ENCODE data around the gene SLC10A2. TPM values are rescaled to one million over a fixed set of nuclear protein-coding genes. Genes with fewer than 3 reads are reported as not detected.

Gene SLC10A2
- total and polyA plus RNA-seq, 2 of the 4 experiments (the other 2 are of a cell fraction): not detected

- Histone ChIP-seq H4K5ac (ENCODE audit: low read depth, low read length) (no peak overlapping the region), H2AFZ (replicated peaks; ENCODE audit: low read length, poor library complexity) (no peak overlapping the region), H3K18ac (ENCODE audit: low read depth, low read length) (no peak overlapping the region), H4K20me1 (ENCODE audit: insufficient read depth, low read length) (no peaks in the 10 kb centered on the region), H3K4me1 (ENCODE audit: control insufficient read depth, insufficient read depth, low read length) (no peaks in the 10 kb centered on the region), H2BK15ac (ENCODE audit: low read depth, low read length) (no peak overlapping the region), H3K4me2 (ENCODE audit: low read depth, low read length) (no peak overlapping the region), H3K4me3 (ENCODE audit: insufficient read depth, low read depth, low read length) (no peak overlapping the region), H2BK120ac (ENCODE audit: low read depth, low read length) (no peak overlapping the region), H3K14ac (replicated peaks; ENCODE audit: low read depth, low read length) (no peak overlapping the region), H3K4ac (ENCODE audit: low read depth, low read length) (no peak overlapping the region), H3K56ac (ENCODE audit: extremely low read depth, insufficient read depth, low read length) (no peak overlapping the region), H2AK5ac (ENCODE audit: low read depth, low read length) (no peak overlapping the region), H3K27ac (ENCODE audit: insufficient read depth, low read length) (no peak overlapping the region), H3K36me3 (ENCODE audit: control insufficient read depth, insufficient read depth, low read length) (no peaks in the 10 kb centered on the region), H3K79me1 (ENCODE audit: low read depth in 1 of 2, low read length in 2 of 2) (no peaks in the 10 kb centered on the region), H3K9me1 (ENCODE audit: insufficient read depth, low read length) (no peaks in the 10 kb centered on the region), H2BK5ac (ENCODE audit: low read depth, low read length, poor library complexity, severe bottlenecking) (no peak overlapping the region), H3K9me3 (ENCODE audit: control insufficient read depth, insufficient read depth, low read length) (peaks cover 19% of the 10 kb centered on the region), H4K8ac (ENCODE audit: low read depth in 2 of 2, low read length in 2 of 2) (no peak overlapping the region), H2AK9ac (replicated peaks; ENCODE audit: low read depth, low read length, poor library complexity) (no peak overlapping the region), H3K9ac (ENCODE audit: low read depth, low read length) (no peak overlapping the region), H2BK20ac (ENCODE audit: low read depth, low read length) (no peak overlapping the region), H4K91ac (ENCODE audit: insufficient read depth, low read depth, low read length) (no peak overlapping the region), H3K27me3 (ENCODE audit: control insufficient read depth, insufficient read depth, low read length) (no peaks in the 10 kb centered on the region), H3K23ac (ENCODE audit: low read depth, low read length) (no peak overlapping the region)
- dilution Hi-C loops (cut with HindIII; ENCODE audit: low sequenced_read_pairs, unreplicated experiment): no loop called here
- BruUV-seq (replicated peaks): no TSS peak
- intact Hi-C loops (cut with micrococcal nuclease): no loop called here
- TF ChIP-seq MAFK (IDR thresholded peaks at IDR 0.05; ENCODE audit: low read depth, low read length) (no peak), MAZ (IDR thresholded peaks at IDR 0.05; ENCODE audit: borderline replicate concordance, low read depth, low read length) (no peak), SMC3 (IDR thresholded peaks at IDR 0.05; ENCODE audit: low read depth, low read length) (no peak), MXI1 (IDR thresholded peaks at IDR 0.05; ENCODE audit: borderline replicate concordance, low read depth, low read length) (no peak), RCOR1 (IDR thresholded peaks at IDR 0.05; ENCODE audit: insufficient replicate concordance, low read length) (no peak), USF2 (IDR thresholded peaks at IDR 0.05; ENCODE audit: low read depth, low read length) (no peak), CTCF (conservative IDR thresholded peaks at IDR 0.05; ENCODE audit: low read depth, low read length) (no peak), CEBPB (IDR thresholded peaks at IDR 0.05; ENCODE audit: low read depth, low read length) (no peak), CHD1 (IDR thresholded peaks at IDR 0.05; ENCODE audit: low read depth, low read length) (no peak), FOS (IDR thresholded peaks at IDR 0.05; ENCODE audit: low read depth, low read length) (no peak), NFE2L2 (IDR thresholded peaks at IDR 0.05; ENCODE audit: low read depth, low read length) (no peak), POLR2A (IDR thresholded peaks at IDR 0.05; ENCODE audit: low read depth, low read length) (no peak), RAD21 (IDR thresholded peaks at IDR 0.05; ENCODE audit: low read length) (no peak), BHLHE40 (IDR thresholded peaks at IDR 0.05; ENCODE audit: low read depth, low read length) (no peak), ELK1 (IDR thresholded peaks at IDR 0.05; ENCODE audit: borderline replicate concordance, low read depth, low read length) (no peak), RFX5 (IDR thresholded peaks at IDR 0.05; ENCODE audit: low read depth, low read length) (no peak)
- DNase-seq: no peak
- in situ Hi-C loops (cut with MboI; ENCODE audit: low sequenced_read_pairs): no loop called here
- 10% methylated on average over 2 of the region's 7 CpGs; no CpG with 5 or more reads in 1 of the 2 experiments for WGBS, 2 experiments (ENCODE audit: extremely low coverage in 2 of 2, insufficient read length in 1 of 2)
- CTCF ChIA-PET: no interaction called here
- POLR2A ChIA-PET (ENCODE audit: unreplicated experiment): no interaction called here
- no peak for ATAC-seq (ENCODE audit: low read depth)
Observed at GRCh38 chr13:103101901-103102300, 35.7 kb upstream of the SLC10A2 start.

Measured in IMR-90 (cell line).